H1 (cell line): ENCODE data around the gene CAPN13. TPM values are rescaled to one million over a fixed set of nuclear protein-coding genes. Genes with fewer than 3 reads are reported as not detected.

Source experiments
- CHD7 ChIP-seq: fragments of 300-600 bp; sonication (generic); IDR thresholded peaks from 2 replicates; pipeline ENCODE4 v1.7.1; 2012; ENCODE audit warnings: low read length, moderate library complexity, mild to moderate bottlenecking, inconsistent platforms; ENCODE audit not compliant: insufficient replicate concordance
- HDAC6 ChIP-seq: IDR thresholded peaks from one replicate; pipeline ENCODE4 v1.7.1; 2012; ENCODE audit warnings: low read depth, mild to moderate bottlenecking, inconsistent platforms, low read length, moderate library complexity
- POLR2AphosphoS5 ChIP-seq: IDR thresholded peaks from 2 replicates; pipeline ENCODE4 v1.6.1; 2011; ENCODE audit warnings: low read depth, low read length
- RFX5 ChIP-seq: IDR thresholded peaks from 2 replicates; pipeline ENCODE4 v1.6.1; 2011; ENCODE audit warnings: low read depth, low read length, improper control_type of control experiment, borderline replicate concordance
- SAP30 ChIP-seq: fragments of 300-600 bp; sonication (generic); IDR thresholded peaks from 2 replicates; pipeline ENCODE4 v1.7.1; 2012; ENCODE audit warnings: low read length, moderate library complexity, mild to moderate bottlenecking, inconsistent platforms; ENCODE audit not compliant: insufficient read depth, insufficient replicate concordance
- SIX5 ChIP-seq: IDR thresholded peaks from 2 replicates; pipeline ENCODE4 v1.6.1; 2011; ENCODE audit warnings: mild to moderate bottlenecking, low read depth, low read length
- SP4 ChIP-seq: IDR thresholded peaks from 2 replicates; pipeline ENCODE4 v1.6.1; 2012; ENCODE audit warnings: low read length, inconsistent platforms
- polyA plus RNA-seq, 7 experiments: library from polyadenylated mRNA; depleted of rRNA in 3 of 7; stranded (reverse) in 5 of 7; unstranded in 2 of 7; fragments of >200 nt in 5 of 7; fragments of 200-250 nt in 2 of 7; gene quantifications; 1 replicate in 5 of 7; 2 replicates in 1 of 7; 4 replicates in 1 of 7; pipeline versions ENCODE4 v1.2.1 to v1.2.3, GENCODE V29; 2011 to 2013; ENCODE audit warnings: missing spikeins in 2 of 7, mixed read lengths in 2 of 7
- total RNA-seq: library from RNA; stranded (reverse); fragmentation: NEBNext Ultra II Directional; extraction: Animal tissue kit (Norgen Biotek cat#: 25700); gene quantifications from 2 replicates; pipeline ENCODE4 v1.2.1, GENCODE V29; 2021

The CAPN13 gene
- total and polyA plus RNA-seq, 2 of the 8 experiments (the other 6 are each of a cell fraction or from before 2014, with no cell fraction given) = 2.4 TPM

- TF ChIP-seq SP4 (no peak), SAP30 (no peak), SIX5 (no peak), CHD7 (no peak), HDAC6 (no peak), RFX5 (no peak), POLR2AphosphoS5 (no peak)
- TF ChIP-seq, all 59 proteins: peak for 0
Measured at GRCh38 chr2:30693821-30694281, 113.4 kb downstream of the CAPN13 start (continued).
